GM23338 (cell line): Measurements from ENCODE around the gene LGALS14. TPM values are rescaled to one million over a fixed set of nuclear protein-coding genes. Genes with fewer than 3 reads are reported as not detected.

Experiments used
- ATAC-seq: fragments of 200-7000 bp; cut with Tn5 transposase; 3 replicates; pipeline ENCODE4 v1.9.1; 2020
- DNase-seq: peaks from one replicate; pipeline ENCODE4 v3.0.0-alpha.2; 2015; ENCODE audit warnings: low spot score
- H2AFZ ChIP-seq: fragments of 200-600 bp; sonication (generic); 2 replicates; pipeline ENCODE4 v1.8.0; 2016; ENCODE audit warnings: antibody characterized with exemption, mild to moderate bottlenecking, moderate library complexity
- H3F3A ChIP-seq: fragments of 200-600 bp; sonication (generic); replicated peaks from 2 replicates; pipeline ENCODE4 v1.8.0; 2017; ENCODE audit warnings: antibody characterized with exemption, mixed run types, low read depth
- H3K27ac ChIP-seq: fragments of 200-600 bp; sonication (generic); 2 replicates; pipeline ENCODE4 v1.6.1; 2016; ENCODE audit warnings: low read depth
- H3K27me3 ChIP-seq: fragments of 200-600 bp; sonication (generic); 2 replicates; pipeline ENCODE4 v1.8.0; 2016; ENCODE audit warnings: mild to moderate bottlenecking, mixed run types, moderate library complexity; ENCODE audit not compliant: insufficient read depth
- H3K36me3 ChIP-seq: fragments of 200-600 bp; sonication (generic); 2 replicates; pipeline ENCODE4 v1.8.0; 2016; ENCODE audit warnings: mild to moderate bottlenecking; ENCODE audit not compliant: insufficient read depth
- H3K4me1 ChIP-seq: fragments of 200-600 bp; sonication (generic); 2 replicates; pipeline ENCODE4 v1.8.0; 2016; ENCODE audit warnings: mild to moderate bottlenecking, moderate library complexity; ENCODE audit not compliant: insufficient read depth
- H3K4me2 ChIP-seq: fragments of 200-600 bp; sonication (generic); 2 replicates; pipeline ENCODE4 v1.7.1; 2017; ENCODE audit warnings: mixed run types
- H3K4me3 ChIP-seq: fragments of 200-600 bp; sonication (generic); 2 replicates; pipeline ENCODE4 v1.6.1; 2016; ENCODE audit warnings: mixed run types
- H3K79me2 ChIP-seq: fragments of 200-600 bp; sonication (generic); replicated peaks from 2 replicates; pipeline ENCODE4 v1.8.0; 2017; ENCODE audit warnings: mild to moderate bottlenecking; ENCODE audit not compliant: insufficient read depth
- H3K9me2 ChIP-seq: fragments of 200-600 bp; sonication (generic); 2 replicates; pipeline ENCODE4 v1.8.0; 2017; ENCODE audit not compliant: insufficient read depth
- H4K20me1 ChIP-seq: fragments of 200-600 bp; sonication (generic); replicated peaks from 2 replicates; pipeline ENCODE4 v1.8.0; 2017; ENCODE audit warnings: mild to moderate bottlenecking; ENCODE audit not compliant: insufficient read depth
- H3K27ac Mint-ChIP-seq: 2 replicates; pipeline ENCODE4 v1.8.0; 2020; ENCODE audit warnings: inconsistent platforms, mild to moderate bottlenecking, moderate library complexity, mixed read lengths
- H3K27me3 Mint-ChIP-seq: 3 replicates; pipeline ENCODE4 v1.8.0; 2022; ENCODE audit warnings: low read depth, mild to moderate bottlenecking, moderate library complexity, mixed read lengths, inconsistent platforms; ENCODE audit not compliant: insufficient read depth, poor library complexity
- H3K36me3 Mint-ChIP-seq: 3 replicates; pipeline ENCODE4 v1.8.0; 2021; ENCODE audit warnings: low read depth, mild to moderate bottlenecking, inconsistent platforms, moderate library complexity, mixed read lengths
- H3K4me1 Mint-ChIP-seq: 3 replicates; pipeline ENCODE4 v1.8.0; 2020; ENCODE audit warnings: mild to moderate bottlenecking, inconsistent platforms, mixed read lengths
- H3K4me3 Mint-ChIP-seq: 3 replicates; pipeline ENCODE4 v1.8.0; 2021; ENCODE audit warnings: moderate library complexity, mild to moderate bottlenecking, inconsistent platforms, mixed read lengths
- H3K9me3 Mint-ChIP-seq: 3 replicates; pipeline ENCODE4 v1.8.0; 2020; ENCODE audit warnings: moderate library complexity, mild to moderate bottlenecking, inconsistent platforms, mixed read lengths
- CREB1 ChIP-seq: fragments of 250-450 bp; sonication (Bioruptor Pico); IDR thresholded peaks from 2 replicates; pipeline ENCODE4 v1.5.0; 2020; ENCODE audit warnings: low read depth, mild to moderate bottlenecking, moderate library complexity
- CTCF ChIP-seq, 2 experiments: fragments of 200-600 bp in 1 of 2; sonication (generic) in 1 of 2; conservative IDR thresholded peaks; 2 replicates each; pipeline versions ENCODE4 v1.5.1 to v1.6.1; 2016 to 2017; ENCODE audit warnings: antibody characterized with exemption in 2 of 2, low read depth in 2 of 2, mild to moderate bottlenecking in 2 of 2, moderate library complexity in 1 of 2
- ETS1 ChIP-seq: IDR thresholded peaks from 2 replicates; pipeline ENCODE4 v1.6.1; 2016; ENCODE audit warnings: antibody characterized with exemption
- EZH2 ChIP-seq: fragments of 200-600 bp; sonication (generic); IDR thresholded peaks from one replicate; pipeline ENCODE4 v1.8.0; 2017; ENCODE audit warnings: antibody characterized with exemption, mild to moderate bottlenecking, low read depth; ENCODE audit not compliant: unreplicated experiment
- EZH2phosphoT487 ChIP-seq: fragments of 200-600 bp; sonication (generic); IDR thresholded peaks from one replicate; pipeline ENCODE4 v1.8.1; 2018; ENCODE audit warnings: antibody characterized with exemption; ENCODE audit not compliant: unreplicated experiment
- JUNB ChIP-seq: IDR thresholded peaks from one replicate; pipeline ENCODE4 v1.6.1; 2016; ENCODE audit warnings: antibody characterized with exemption; ENCODE audit not compliant: unreplicated experiment
- NANOG ChIP-seq: IDR thresholded peaks from 2 replicates; pipeline ENCODE4 v1.6.1; 2016; ENCODE audit warnings: antibody characterized with exemption, borderline replicate concordance
- POLR2AphosphoS5 ChIP-seq: IDR thresholded peaks from 2 replicates; pipeline ENCODE4 v1.6.1; 2016; ENCODE audit warnings: antibody characterized with exemption, low read depth
- REST ChIP-seq: IDR thresholded peaks from one replicate; pipeline ENCODE4 v1.6.1; 2018; ENCODE audit warnings: antibody characterized with exemption; ENCODE audit not compliant: unreplicated experiment
- STAT1 ChIP-seq: IDR thresholded peaks from one replicate; pipeline ENCODE4 v1.6.1; 2016; ENCODE audit warnings: antibody characterized with exemption; ENCODE audit not compliant: unreplicated experiment
- ZNF114 ChIP-seq: fragments of 250-450 bp; sonication (Bioruptor Pico); IDR thresholded peaks from 2 replicates; pipeline ENCODE4 v1.5.0; 2020; ENCODE audit warnings: mild to moderate bottlenecking, moderate library complexity
- ZNF331 ChIP-seq: fragments of 250-450 bp; sonication (Bioruptor Pico); IDR thresholded peaks from 2 replicates; pipeline ENCODE4 v1.5.0; 2020; ENCODE audit warnings: low read depth, mild to moderate bottlenecking, moderate library complexity
- ZNF462 ChIP-seq: fragments of 250-450 bp; sonication (Bioruptor Pico); IDR thresholded peaks from 2 replicates; pipeline ENCODE4 v1.5.0; 2020; ENCODE audit warnings: mild to moderate bottlenecking, moderate library complexity
- polyA plus RNA-seq: library from polyadenylated mRNA; unstranded; fragments of >200 nt; fragmentation: Nextera tagmentation; extraction: Ambion mirVana; gene quantifications from 2 replicates; pipeline ENCODE4 v1.2.1, GENCODE V29; 2016
- total RNA-seq: library from RNA; depleted of rRNA; stranded (reverse); fragments of >200 nt; shearing (Covaris generic); gene quantifications from 2 replicates; pipeline ENCODE4 v1.2.3, GENCODE V29; 2014

The LGALS14 gene
- total and polyA plus RNA-seq, 2 experiments from 2014 or later, result not detected

- H3K36me3 ChIP-seq, result no peaks in the 10 kb centered on the region
- H3K4me1 Mint-ChIP-seq, result no peaks in the 10 kb centered on the region; the same call in 2 of the 3 replicates
- H3K4me3 Mint-ChIP-seq, result no peak overlapping the region
- no peaks in the 10 kb centered on the region for H3K27me3 ChIP-seq
- H3K9me3 Mint-ChIP-seq, result no peaks in the 10 kb centered on the region
- no peak overlapping the region for H3K4me3 ChIP-seq
- no peaks in the 10 kb centered on the region for H4K20me1 ChIP-seq
- peaks cover 14% of the 10 kb centered on the region for H3K27me3 Mint-ChIP-seq
- no peaks in the 10 kb centered on the region for H3K9me2 ChIP-seq
- no peak overlapping the region for H2AFZ ChIP-seq
- no peak for ATAC-seq
- no peak overlapping the region for H3K4me2 ChIP-seq
- TF ChIP-seq ZNF331 (CRISPR knock-in tag) (no peak), CTCF (conservative IDR thresholded peaks at IDR 0.05; ENCODE audit: low read depth in 2 of 2) (no peak), EZH2 (no peak), STAT1 (no peak), JUNB (no peak), NANOG (no peak), POLR2AphosphoS5 (no peak), ZNF114 (no peak), EZH2phosphoT487 (no peak), ETS1 (no peak), CREB1 (CRISPR knock-in tag) (no peak), REST (no peak), ZNF462 (CRISPR knock-in tag) (no peak)
- no peaks in the 10 kb centered on the region for H3F3A ChIP-seq
- H3K79me2 ChIP-seq, result no peaks in the 10 kb centered on the region
- no peak overlapping the region for H3K27ac Mint-ChIP-seq
- no peaks in the 10 kb centered on the region for H3K36me3 Mint-ChIP-seq
- no peaks in the 10 kb centered on the region for H3K4me1 ChIP-seq
- no peak for DNase-seq
- no peak overlapping the region for H3K27ac ChIP-seq
These were observed 24.5 kb upstream of the LGALS14 start for GRCh38 chr19:39679791-39680168.
